Motor neuron (in vitro differentiated cells): ENCODE results near the gene PAX5. TPM values are rescaled to one million over a fixed set of nuclear protein-coding genes. Genes with fewer than 3 reads are reported as not detected.
A peak's percentile ranks its signal among the peaks of the same experiment; 100 is the strongest.

Source experiments
- ATAC-seq, 8 experiments: fragments of 200-7000 bp; cut with Tn5 transposase; replicated peaks in 6 of 8; 2 replicates each; pipeline ENCODE4 v1.8.0; 2021; ENCODE audit warnings: mild to moderate bottlenecking in 8 of 8, moderate library complexity in 8 of 8
- H3K27ac ChIP-seq, 2 donors: fragments of 250-450 bp; sonication (Bioruptor Pico); 2 replicates each; pipeline ENCODE4 v1.9.0; 2021; ENCODE audit warnings: antibody characterized with exemption in 2 of 2, mild to moderate bottlenecking in 2 of 2, moderate library complexity in 1 of 2
- H3K4me1 ChIP-seq, 2 donors: fragments of 250-450 bp; sonication (Bioruptor Pico); replicated peaks in 1 of 2; 2 replicates each; pipeline ENCODE4 v1.6.1; 2021; ENCODE audit warnings: antibody characterized with exemption in 2 of 2, mild to moderate bottlenecking in 2 of 2, moderate library complexity in 1 of 2
- H3K4me3 ChIP-seq, 5 donors: fragments of 250-450 bp; sonication (Bioruptor Pico); 2 replicates each; pipeline ENCODE4 v1.9.0; 2021; ENCODE audit warnings: antibody characterized with exemption in 5 of 5, mild to moderate bottlenecking in 5 of 5, moderate library complexity in 4 of 5
- WGBS, 10 experiments: fragments of 450-650 bp; shearing (Covaris generic); methylation state at CpG; one replicate each; pipeline ENCODE4 v1.0.0; 2022; 5-methylcytosine and 5-hydroxymethylcytosine counted together
- in situ Hi-C, 9 experiments: fragments of 400-800 bp; cut with MboI; loops; one replicate each; pipeline ENCODE4 v1.15.0; 2021; ENCODE audit warnings: low sequenced_read_pairs in 9 of 9, low pct_unique_long_range_greater_than_20kb in 2 of 9; ENCODE audit not compliant: unreplicated experiment in 9 of 9
- total RNA-seq, 8 experiments: library from RNA; unstranded; fragments of 300-600 nt; gene quantifications; 2 replicates each; pipeline versions ENCODE4 v1.2.3 to v1.2.4, GENCODE V29; 2022

Gene PAX5
- total RNA-seq, 8 experiments from 2014 or later = 0.09 to 1.5 (median 0.61) TPM

DNA sequence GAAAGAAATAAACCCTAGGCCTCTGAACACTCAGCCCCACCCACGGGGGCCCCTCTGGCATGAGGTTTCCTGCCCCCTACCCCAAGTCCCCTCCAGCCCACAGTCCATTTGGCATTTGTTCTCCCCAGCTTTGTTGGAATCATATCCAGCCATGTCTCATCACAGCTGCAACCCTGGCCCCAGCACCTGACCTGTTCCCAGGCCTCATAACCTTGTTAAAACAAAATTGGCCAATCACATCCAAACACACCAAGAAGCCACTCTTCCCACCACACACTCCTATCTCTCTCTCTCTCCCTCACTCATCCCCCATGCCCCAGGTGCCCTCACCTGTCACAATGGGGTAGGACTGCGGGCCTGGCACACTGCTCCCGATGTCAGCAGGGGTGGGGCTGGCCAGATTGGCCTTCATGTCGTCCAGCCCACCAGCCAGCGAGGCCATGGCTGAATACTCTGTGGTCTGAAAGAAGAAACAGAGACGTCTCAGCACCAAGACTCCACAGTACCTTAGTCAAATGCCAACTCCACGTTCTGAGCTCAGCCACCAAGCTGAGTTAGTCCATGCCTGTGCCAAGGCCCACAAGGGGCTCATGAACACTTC is 110.9 kb downstream of the PAX5 start:
- 60 to 90% (median 64%) methylated on average over 1 to 4 of the region's 7 CpGs; no CpG with 5 or more reads in 4 of the 10 experiments for WGBS, 10 experiments
- in situ Hi-C loops = no loop called here
- Histone ChIP-seq H3K27ac (no peak overlapping the region), H3K4me1 (no peaks in the 10 kb centered on the region), H3K4me3 (no peak overlapping the region)
- ATAC-seq = no peak

DNA sequence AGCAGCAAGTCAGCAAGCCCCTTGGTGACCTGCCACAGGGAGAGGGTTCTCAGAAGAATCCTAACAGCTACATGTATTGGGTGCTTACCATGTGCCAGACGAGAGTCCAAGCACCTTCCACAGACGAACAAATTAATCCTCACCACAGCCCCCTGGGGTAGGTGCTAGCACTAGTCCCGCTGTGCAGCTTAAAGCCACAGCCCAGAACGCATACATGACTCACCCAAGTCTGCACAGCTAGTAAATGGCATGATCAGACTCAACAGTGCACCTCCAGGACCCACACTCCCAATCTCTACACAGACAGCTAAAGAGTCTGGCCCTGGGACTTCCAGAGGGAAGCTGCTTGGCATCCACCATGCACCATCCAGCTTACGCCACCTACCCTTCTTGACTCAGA is 111.5 kb downstream of the PAX5 start:
- ATAC-seq = peak in 4 of 8 experiments; percentile 41 to 61 (median 48)
- no peak overlapping the region for H3K27ac ChIP-seq
- WGBS, 10 experiments = 29 to 80% (median 60%) methylated on average over 1 to 3 of the region's 5 CpGs; no CpG with 5 or more reads in 5 of the 10 experiments
- H3K4me1 ChIP-seq = no peaks in the 10 kb centered on the region
- no peak overlapping the region for H3K4me3 ChIP-seq
- in situ Hi-C loops = no loop called here

DNA sequence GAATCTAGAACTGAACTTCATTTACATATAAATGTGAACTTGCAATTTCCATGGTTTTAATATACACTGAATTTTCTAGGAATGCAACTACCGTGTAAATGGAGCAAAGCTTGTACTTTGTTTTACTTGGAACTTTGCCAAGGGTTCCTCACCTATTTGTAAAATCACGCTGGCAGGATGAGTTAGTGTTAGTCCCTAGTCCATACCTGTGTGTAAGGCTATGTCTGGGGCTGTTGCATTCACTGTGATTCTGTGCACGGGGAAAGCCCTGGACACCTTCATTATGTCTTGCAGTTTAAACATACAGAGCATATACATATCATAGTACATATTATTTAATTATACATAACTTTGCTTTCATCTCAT is 119.9 kb downstream of the PAX5 start:
- in situ Hi-C loops = loop anchor here in 1 of 9 experiments (10.0 kb wide), 1 partner anchor 61 kb away; no protein-coding TSS in a partner anchor
- H3K27ac ChIP-seq = no peak overlapping the region
- no peak for ATAC-seq
- no peak overlapping the region for H3K4me3 ChIP-seq
- H3K4me1 ChIP-seq = no peaks in the 10 kb centered on the region
- WGBS, 10 experiments = 0 to 86% (median 36%) methylated on average over 1 to 3 of the region's 3 CpGs; no CpG with 5 or more reads in 1 of the 10 experiments

DNA sequence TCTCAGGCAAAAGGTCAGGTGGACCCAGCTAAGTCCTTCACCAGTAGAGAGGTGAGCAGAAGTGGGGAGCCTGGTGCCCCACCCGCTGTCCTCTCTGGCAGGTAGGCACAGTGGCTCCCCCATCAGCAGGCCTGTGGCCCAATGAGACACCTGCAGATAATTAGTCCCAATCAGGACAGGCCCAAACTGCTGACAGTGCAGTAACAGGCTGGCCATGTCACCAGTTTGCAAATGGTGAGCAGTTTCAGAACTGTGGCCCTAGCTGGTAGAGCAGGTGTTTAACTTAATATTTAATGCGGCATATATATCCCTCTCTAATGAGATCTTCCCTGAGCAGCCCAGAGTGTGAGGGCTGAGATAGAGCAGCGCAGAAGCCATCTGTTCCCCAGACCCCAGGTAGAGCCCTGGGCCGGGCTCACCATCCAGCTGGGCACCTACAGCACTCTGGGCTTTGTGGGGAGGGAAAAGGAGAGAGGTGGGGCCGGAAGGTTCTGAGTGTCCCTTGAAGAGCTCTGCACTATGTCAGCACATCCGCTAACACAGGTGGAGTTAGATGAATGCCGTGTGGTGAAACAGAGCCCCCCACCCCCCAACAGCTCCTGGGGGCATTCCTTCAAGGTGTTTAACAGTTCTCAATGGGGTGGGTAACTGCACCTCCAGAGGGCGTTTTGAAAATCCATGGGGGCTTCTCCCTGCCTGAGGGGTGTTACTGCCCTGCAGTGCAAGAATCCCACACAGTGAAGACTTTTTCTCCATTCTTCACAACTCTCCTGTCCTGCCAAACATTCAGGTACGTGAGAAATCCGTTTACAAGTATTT is 120.5 kb downstream of the PAX5 start:
- 8 to 83% (median 51%) methylated on average over 1 to 7 of the region's 10 CpGs; no CpG with 5 or more reads in 5 of the 10 experiments for WGBS, 10 experiments
- Histone ChIP-seq H3K27ac (no peak overlapping the region), H3K4me1 (no peaks in the 10 kb centered on the region), H3K4me3 (no peak overlapping the region)
- in situ Hi-C loops = loop anchor here in 1 of 9 experiments (10.0 kb wide), 1 partner anchor 61 kb away; no protein-coding TSS in a partner anchor
- ATAC-seq = peak in 1 of 8 experiments; percentile 20

DNA sequence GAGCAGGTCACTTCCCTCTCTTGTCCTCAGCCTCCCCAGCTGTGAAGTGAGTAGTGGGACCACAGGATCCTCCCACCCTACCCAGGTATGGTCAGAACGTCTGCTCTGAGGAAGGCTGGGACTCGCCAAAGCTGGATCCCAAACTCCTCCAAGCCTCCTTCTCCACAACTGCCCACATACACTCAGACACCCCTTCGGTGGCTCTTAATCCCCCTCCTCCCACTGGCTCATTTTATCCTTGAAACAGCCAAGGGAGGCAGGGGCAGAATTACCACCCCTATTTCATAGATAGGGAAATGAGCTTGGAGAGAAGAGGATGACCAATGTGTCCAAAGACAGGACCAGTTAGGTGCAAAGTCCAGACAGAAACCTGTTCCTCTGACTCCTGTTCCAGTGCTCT is 121.4 kb downstream of the PAX5 start:
- Histone ChIP-seq H3K27ac (no peak overlapping the region), H3K4me1 (no peaks in the 10 kb centered on the region), H3K4me3 (no peak overlapping the region)
- no peak for ATAC-seq
- WGBS, 10 experiments = 67 to 69% methylated on average over 2 of the region's 3 CpGs; no CpG with 5 or more reads in 8 of the 10 experiments
- in situ Hi-C loops = loop anchor here in 1 of 9 experiments (10.0 kb wide), 1 partner anchor 62 kb away; no protein-coding TSS in a partner anchor

DNA sequence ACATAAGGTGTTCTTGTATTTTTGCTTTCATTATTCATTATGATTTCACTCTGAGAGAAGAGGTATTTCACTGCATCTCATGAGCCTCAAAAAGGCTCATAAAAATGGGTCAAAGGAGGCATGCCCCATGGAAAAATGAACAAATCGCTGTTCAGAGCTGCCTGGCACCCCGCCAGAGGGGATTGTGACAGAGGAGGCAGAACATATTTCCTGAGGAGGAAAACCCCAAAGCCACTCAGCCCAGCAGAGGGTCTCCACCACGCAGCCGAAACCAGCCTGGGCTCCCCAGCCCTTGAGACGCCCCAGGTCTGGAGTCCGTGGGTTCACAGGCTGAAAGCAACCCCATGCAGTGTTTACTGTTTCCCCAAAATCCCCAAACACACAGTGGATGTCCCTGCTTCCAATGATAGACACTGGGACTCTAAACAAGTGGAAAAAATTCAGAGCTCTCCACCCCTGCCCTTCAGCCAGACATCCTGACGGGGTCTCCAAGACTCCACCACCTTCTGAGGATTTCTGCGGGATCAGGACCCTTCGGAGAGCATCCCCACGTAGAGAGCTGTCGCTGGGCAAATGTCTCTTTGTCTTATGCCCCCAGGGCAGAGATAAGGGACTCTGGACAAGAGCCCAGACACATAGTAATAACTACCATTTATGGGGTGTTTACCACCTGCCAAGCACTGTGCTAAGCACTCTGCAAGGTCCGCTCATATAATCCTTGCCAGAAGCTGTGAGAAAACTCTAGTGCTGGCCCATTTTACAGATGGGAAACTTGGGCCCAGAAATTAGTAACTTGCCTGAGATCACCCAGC is 122.3 kb downstream of the PAX5 start:
- Histone ChIP-seq H3K4me3 (no peak overlapping the region), H3K4me1 (no peaks in the 10 kb centered on the region), H3K27ac (no peak overlapping the region)
- ATAC-seq = no peak
- WGBS, 10 experiments = 62 to 100% (median 83%) methylated on average over 1 to 8 of the region's 12 CpGs; no CpG with 5 or more reads in 2 of the 10 experiments
- in situ Hi-C loops = loop anchor here in 1 of 9 experiments (10.0 kb wide), 1 partner anchor 63 kb away; no protein-coding TSS in a partner anchor

DNA sequence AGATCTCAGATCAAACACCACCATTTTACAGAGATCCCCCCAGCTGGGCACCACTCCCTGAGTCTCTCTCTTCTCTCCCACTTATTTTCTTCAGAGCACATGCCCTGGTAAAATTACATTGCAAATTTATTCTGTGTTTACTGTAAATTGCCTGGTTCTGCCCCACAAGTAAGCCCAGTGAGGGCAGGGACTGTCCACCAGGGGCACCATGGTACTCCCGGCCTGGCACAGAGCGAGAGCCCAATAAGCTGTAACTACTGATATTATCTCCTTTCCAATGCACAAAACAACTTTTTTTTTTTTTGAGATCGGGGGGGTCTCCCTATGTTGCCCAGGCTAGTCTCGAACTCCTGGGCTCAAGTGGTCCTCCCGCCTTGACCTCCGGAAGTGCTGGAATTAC is 123.0 kb downstream of the PAX5 start:
- WGBS, 10 experiments = 42 to 100% (median 80%) methylated on average over 1 to 6 of the region's 6 CpGs; no CpG with 5 or more reads in 1 of the 10 experiments

DNA sequence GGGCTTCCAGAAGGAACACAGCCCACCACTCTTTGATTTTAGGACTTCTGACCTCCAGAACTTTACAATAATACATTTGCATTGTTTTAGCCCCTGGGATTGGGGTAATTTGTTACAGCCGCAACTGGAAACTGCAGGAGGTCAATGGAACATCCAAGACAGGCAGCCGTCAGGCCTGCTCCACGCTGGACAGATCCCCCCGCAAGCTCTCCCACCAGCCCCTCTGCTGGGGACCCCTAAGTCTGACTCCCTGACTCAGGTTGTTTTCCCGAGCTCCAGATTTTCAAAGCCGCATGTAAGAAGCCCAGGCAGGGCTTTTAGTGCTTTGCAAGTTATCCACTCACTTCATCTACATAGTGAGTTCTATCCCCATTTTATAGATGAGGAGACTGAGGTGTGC is 127.6 kb downstream of the PAX5 start:
- H3K4me3 ChIP-seq = no peak overlapping the region
- peaks cover 11% of the 10 kb centered on the region in 2 donors for H3K4me1 ChIP-seq
- no peak overlapping the region for H3K27ac ChIP-seq
- no peak for ATAC-seq
- WGBS, 10 experiments = 60 to 100% (median 68%) methylated on average over 1 to 5 of the region's 6 CpGs; no CpG with 5 or more reads in 6 of the 10 experiments
- in situ Hi-C loops = no loop called here

More for the DNA sequence above, 123.0 kb downstream of the PAX5 start:
- Histone ChIP-seq H3K27ac (no peak overlapping the region), H3K4me1 (no peaks in the 10 kb centered on the region), H3K4me3 (no peak overlapping the region)
- in situ Hi-C loops = loop anchor here in 1 of 9 experiments (10.0 kb wide), 1 partner anchor 64 kb away; no protein-coding TSS in a partner anchor
- peak in 1 of 8 experiments; percentile 21 for ATAC-seq

DNA sequence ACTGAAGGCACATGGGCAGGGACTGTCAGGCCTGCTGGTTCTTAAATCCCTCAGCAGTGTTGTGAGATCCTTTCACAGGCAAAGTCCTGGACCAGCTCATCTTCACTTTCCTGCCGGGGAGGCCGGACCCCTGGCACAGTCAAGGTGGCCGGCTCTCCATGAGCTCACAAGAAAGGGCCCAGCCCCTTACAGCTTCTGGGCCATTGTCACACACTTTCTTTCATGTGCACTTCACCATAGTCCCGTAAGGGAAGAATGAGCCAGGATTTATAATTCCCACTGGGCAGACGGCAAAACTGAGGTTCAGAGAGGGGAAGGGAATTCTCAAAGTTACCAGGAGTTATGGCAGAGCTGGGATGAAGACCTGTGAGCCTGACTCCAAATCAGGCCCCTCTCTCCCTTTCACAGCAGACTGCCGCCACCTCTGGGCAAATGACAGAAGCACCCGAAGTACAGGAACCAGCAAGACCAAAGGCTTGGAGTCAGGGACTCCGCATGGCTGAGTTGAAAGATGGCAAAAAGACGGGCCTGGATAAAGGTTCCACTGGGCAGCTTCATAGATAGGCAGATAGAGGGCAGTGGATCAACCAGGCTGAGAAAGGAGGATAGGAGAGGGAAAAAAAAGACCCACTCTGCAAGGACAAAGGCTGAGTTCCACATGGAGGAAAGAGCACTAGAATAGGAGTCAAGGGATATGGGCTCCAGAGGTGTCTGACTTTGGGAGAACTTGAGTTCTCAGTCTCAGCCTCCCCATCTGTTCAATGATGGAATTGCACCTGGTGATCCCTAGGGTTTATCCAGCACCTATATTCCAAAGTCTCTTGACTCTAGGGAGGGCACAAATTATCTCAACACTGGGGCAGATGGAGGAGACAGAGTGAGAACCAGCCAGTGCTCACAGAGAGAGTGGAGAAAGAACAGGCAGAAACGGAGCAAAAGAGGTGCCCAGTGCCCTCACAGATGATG is 128.7 kb downstream of the PAX5 start:
- peak in 2 of 8 experiments; percentile 28 to 35 for ATAC-seq
- peaks cover 11 to 12% of the 10 kb centered on the region in 2 donors for H3K4me1 ChIP-seq
- in situ Hi-C loops = no loop called here
- WGBS, 10 experiments = 41 to 100% (median 80%) methylated on average over 1 to 6 of the region's 10 CpGs; no CpG with 5 or more reads in 3 of the 10 experiments
- no peak overlapping the region for H3K4me3 ChIP-seq
- H3K27ac ChIP-seq = no peak overlapping the region

DNA sequence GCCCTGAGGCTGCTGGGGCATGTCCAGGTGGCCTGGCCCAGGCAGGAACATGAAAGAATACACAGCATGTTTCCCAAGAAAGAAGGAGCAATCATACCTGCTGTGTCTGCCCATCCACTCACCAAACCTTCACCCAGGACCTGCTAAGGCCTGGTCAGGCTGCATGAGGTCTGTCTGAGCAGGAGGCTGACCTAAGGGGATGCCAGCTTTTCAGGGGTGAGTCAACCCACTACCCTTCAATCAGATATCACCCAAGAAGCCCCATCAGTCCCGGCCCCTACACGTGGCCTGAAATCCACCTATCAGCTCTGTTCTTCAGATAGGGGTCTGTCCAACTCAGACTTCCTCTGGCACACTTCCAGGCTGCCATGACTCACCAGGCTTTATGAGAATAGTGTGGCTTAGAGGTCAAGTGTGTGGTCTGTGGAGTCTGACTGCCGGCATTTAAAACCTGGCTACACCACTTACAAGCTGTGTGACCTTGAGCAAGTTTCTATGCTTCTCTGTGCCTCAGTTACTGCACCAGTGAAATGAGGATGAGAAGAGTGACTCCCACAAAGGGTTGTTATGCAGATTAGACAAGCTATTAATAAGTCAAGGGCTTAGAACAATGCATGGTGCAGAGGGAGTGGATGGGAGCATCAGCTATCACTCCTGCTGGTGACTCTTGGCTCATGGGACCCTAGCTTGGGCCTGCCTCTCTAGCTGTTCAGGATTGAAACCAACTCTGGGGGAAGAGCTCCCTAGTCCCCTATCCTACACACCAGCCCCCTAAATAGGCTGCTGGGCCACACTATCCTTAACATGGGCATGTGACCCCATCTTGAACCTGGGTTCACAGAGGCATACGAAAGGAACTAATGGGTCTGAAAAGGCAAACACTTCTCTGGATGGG is 130.3 kb downstream of the PAX5 start:
- H3K4me3 ChIP-seq = no peak overlapping the region
- in situ Hi-C loops = no loop called here
- WGBS, 10 experiments = 20 to 83% (median 65%) methylated on average over 1 to 4 of the region's 4 CpGs; no CpG with 5 or more reads in 3 of the 10 experiments
- H3K4me1 ChIP-seq = peaks cover 11 to 12% of the 10 kb centered on the region in 2 donors
- no peak overlapping the region for H3K27ac ChIP-seq
- peak in 6 of 8 experiments; percentile 60 to 87 (median 76) for ATAC-seq
